PC-3 (cell line): ENCODE measurements around the gene PRM1.

Experiments
- CTCF ChIP-seq: fragments of 300-600 bp; sonication (generic); conservative IDR thresholded peaks from 2 replicates; pipeline ENCODE4 v1.5.1; 2017; ENCODE audit warnings: antibody characterized with exemption, low read depth, mild to moderate bottlenecking, low read length
- EZH2 ChIP-seq: fragments of 300-600 bp; sonication (generic); IDR thresholded peaks from one replicate; pipeline ENCODE4 v1.6.1; 2017; ENCODE audit warnings: antibody characterized with exemption, mild to moderate bottlenecking, low read length; ENCODE audit not compliant: unreplicated experiment

- TF ChIP-seq CTCF (no peak), EZH2 (no peak)
Observed at GRCh38 chr16:11295672-11296071, 14.5 kb upstream of the PRM1 start.
